H9 (cell line): ENCODE results near the gene ABCC2. TPM values are rescaled to one million over a fixed set of nuclear protein-coding genes. Genes with fewer than 3 reads are reported as not detected.

Experiments
- DNase-seq: peaks from one replicate; pipeline ENCODE4 v3.0.0-alpha.2; 2017
- H2AFZ ChIP-seq: one replicate; pipeline ENCODE4 v1.6.1; 2013; ENCODE audit warnings: mild to moderate bottlenecking, low read length, control low read depth, moderate library complexity
- H2AK5ac ChIP-seq: 2 replicates; pipeline ENCODE4 v1.6.1; 2013; ENCODE audit warnings: low read length, control low read depth, mixed read lengths; ENCODE audit not compliant: insufficient read length
- H2BK120ac ChIP-seq: one replicate; pipeline ENCODE4 v1.6.1; 2013; ENCODE audit warnings: low read depth, mild to moderate bottlenecking, low read length, control low read depth, inconsistent platforms; ENCODE audit not compliant: poor library complexity, severe bottlenecking
- H2BK12ac ChIP-seq: 2 replicates; pipeline ENCODE4 v1.6.1; 2013; ENCODE audit warnings: low read length, control low read depth, mixed read lengths, low read depth; ENCODE audit not compliant: insufficient read length
- H2BK15ac ChIP-seq: 2 replicates; pipeline ENCODE4 v1.6.1; 2013; ENCODE audit warnings: low read depth, low read length, control low read depth
- H2BK20ac ChIP-seq: one replicate; pipeline ENCODE4 v1.6.1; 2013; ENCODE audit warnings: low read depth, mild to moderate bottlenecking, low read length, control low read depth, inconsistent platforms; ENCODE audit not compliant: poor library complexity, severe bottlenecking
- H2BK5ac ChIP-seq: 2 replicates; pipeline ENCODE4 v1.6.1; 2013; ENCODE audit warnings: low read length, control low read depth, mixed read lengths; ENCODE audit not compliant: insufficient read length
- H3K14ac ChIP-seq: 2 replicates; pipeline ENCODE4 v1.6.1; 2013; ENCODE audit warnings: low read length, control low read depth; ENCODE audit not compliant: insufficient read depth
- H3K18ac ChIP-seq: 2 replicates; pipeline ENCODE4 v1.6.1; 2013; ENCODE audit warnings: low read depth, mild to moderate bottlenecking, mixed read lengths, low read length, control low read depth; ENCODE audit not compliant: insufficient read length
- H3K23ac ChIP-seq: 2 replicates; pipeline ENCODE4 v1.6.1; 2013; ENCODE audit warnings: low read length, control low read depth, mixed read lengths, low read depth; ENCODE audit not compliant: insufficient read length
- H3K23me2 ChIP-seq: 2 replicates; pipeline ENCODE4 v1.6.1; 2013; ENCODE audit warnings: low read depth, mild to moderate bottlenecking, mixed read lengths, low read length, control low read depth; ENCODE audit not compliant: insufficient read length, poor library complexity, severe bottlenecking
- H3K27ac ChIP-seq: 2 replicates; pipeline ENCODE4 v1.5.1; 2013; ENCODE audit warnings: low read length, control low read depth, mixed read lengths, low read depth; ENCODE audit not compliant: insufficient read length
- H3K27me3 ChIP-seq: 2 replicates; pipeline ENCODE4 v1.6.1; 2013; ENCODE audit warnings: low read length, control low read depth, inconsistent platforms; ENCODE audit not compliant: insufficient read depth
- H3K4ac ChIP-seq: 2 replicates; pipeline ENCODE4 v1.6.1; 2013; ENCODE audit warnings: low read depth, mild to moderate bottlenecking, control low read depth, inconsistent platforms, low read length, moderate library complexity
- H3K4me1 ChIP-seq: 2 replicates; pipeline ENCODE4 v1.6.1; 2013; ENCODE audit warnings: low read length, control low read depth, inconsistent platforms; ENCODE audit not compliant: insufficient read depth
- H3K4me2 ChIP-seq: 2 replicates; pipeline ENCODE4 v1.6.1; 2013; ENCODE audit warnings: low read length, control low read depth, mixed read lengths; ENCODE audit not compliant: insufficient read length, insufficient read depth
- H3K56ac ChIP-seq: 2 replicates; pipeline ENCODE4 v1.6.1; 2013; ENCODE audit warnings: low read depth, mild to moderate bottlenecking, mixed read lengths, low read length, control low read depth; ENCODE audit not compliant: insufficient read length
- H3K79me1 ChIP-seq: 2 replicates; pipeline ENCODE4 v1.6.1; 2013; ENCODE audit warnings: low read depth, mild to moderate bottlenecking, moderate library complexity, low read length, control low read depth, inconsistent platforms; ENCODE audit not compliant: insufficient read depth, poor library complexity, severe bottlenecking
- H3K79me2 ChIP-seq: 2 replicates; pipeline ENCODE4 v1.6.1; 2013; ENCODE audit warnings: low read length, control low read depth, inconsistent platforms; ENCODE audit not compliant: insufficient read depth
- H3K9ac ChIP-seq: 2 replicates; pipeline ENCODE4 v1.6.1; 2013; ENCODE audit warnings: low read length, control low read depth, mixed read lengths; ENCODE audit not compliant: insufficient read length; ENCODE audit errors: extremely low read depth
- H3K9me3 ChIP-seq: one replicate; pipeline ENCODE4 v1.6.1; 2013; ENCODE audit warnings: low read depth, low read length, inconsistent platforms; ENCODE audit not compliant: control insufficient read depth
- H3T11ph ChIP-seq: one replicate; pipeline ENCODE4 v1.6.1; 2013; ENCODE audit warnings: mild to moderate bottlenecking, low read length, control low read depth, inconsistent platforms
- H4K20me1 ChIP-seq: one replicate; pipeline ENCODE4 v1.6.1; 2013; ENCODE audit not compliant: control insufficient read depth, insufficient read length, insufficient read depth
- H4K5ac ChIP-seq: 2 replicates; pipeline ENCODE4 v1.6.1; 2013; ENCODE audit warnings: low read depth, mild to moderate bottlenecking, mixed read lengths, low read length, control low read depth; ENCODE audit not compliant: insufficient read length
- H4K8ac ChIP-seq: replicated peaks from 2 replicates; pipeline ENCODE4 v1.6.1; 2013; ENCODE audit warnings: low read length, control low read depth, mixed read lengths, low read depth; ENCODE audit not compliant: insufficient read length
- H4K91ac ChIP-seq: 2 replicates; pipeline ENCODE4 v1.6.1; 2013; ENCODE audit warnings: low read depth, mild to moderate bottlenecking, moderate library complexity, mixed read lengths, low read length, control low read depth; ENCODE audit not compliant: insufficient read length
- H3K27ac Mint-ChIP-seq, 3 experiments: 2 replicates in 2 of 3; 3 replicates in 1 of 3; pipeline ENCODE4 v1.8.0; 2020 to 2021; ENCODE audit warnings: mixed read lengths in 3 of 3, mild to moderate bottlenecking in 1 of 3, moderate library complexity in 1 of 3
- H3K27me3 Mint-ChIP-seq: 2 replicates; pipeline ENCODE4 v1.8.0; 2021; ENCODE audit warnings: low read depth, mild to moderate bottlenecking, moderate library complexity, mixed read lengths
- H3K36me3 Mint-ChIP-seq, 3 experiments: 2 replicates in 2 of 3; 3 replicates in 1 of 3; pipeline ENCODE4 v1.8.0; 2020 to 2021; ENCODE audit warnings: low read depth in 3 of 3, mixed read lengths in 3 of 3; ENCODE audit not compliant: insufficient read depth in 1 of 3
- H3K4me1 Mint-ChIP-seq, 2 experiments: 2 replicates each; pipeline ENCODE4 v1.8.0; 2020; ENCODE audit warnings: mixed read lengths in 2 of 2
- H3K4me3 Mint-ChIP-seq, 2 experiments: 2 replicates in 1 of 2; 3 replicates in 1 of 2; pipeline ENCODE4 v1.8.0; 2020 to 2021; ENCODE audit warnings: mild to moderate bottlenecking in 2 of 2, mixed read lengths in 2 of 2, moderate library complexity in 1 of 2
- H3K9me3 Mint-ChIP-seq, 2 experiments: 2 replicates in 1 of 2; 3 replicates in 1 of 2; pipeline ENCODE4 v1.8.0; 2020; ENCODE audit warnings: mild to moderate bottlenecking in 2 of 2, mixed read lengths in 2 of 2, moderate library complexity in 1 of 2
- CTCF ChIP-seq: fragments of 200-600 bp; sonication (generic); conservative IDR thresholded peaks from 3 replicates; pipeline ENCODE4 v1.8.0; 2021; ENCODE audit warnings: antibody characterized with exemption, mild to moderate bottlenecking
- WGBS: extraction: QIAGEN DNeasy Blood & Tissue Kit; methylation state at CpG from one replicate; pipeline ENCODE4 v1.1.7; 2013; ENCODE audit warnings: missing lambda C conversion rate, low lambda C conversion rate, mixed read lengths; ENCODE audit not compliant: insufficient read length; ENCODE audit errors: extremely low coverage; 5-methylcytosine and 5-hydroxymethylcytosine counted together
- total RNA-seq: library from RNA; stranded (reverse); gene quantifications from 2 replicates; pipeline ENCODE4 v1.2.1, GENCODE V29; 2021

Gene ABCC2
- total RNA-seq, 1 experiment from 2014 or later = 0.68 TPM

- Histone ChIP-seq H3K56ac (no peak overlapping the region), H2BK120ac (no peak overlapping the region), H2AK5ac (no peak overlapping the region), H3K27me3 (no peaks in the 10 kb centered on the region), H2BK12ac (no peak overlapping the region), H2BK20ac (no peak overlapping the region), H3T11ph (no peak overlapping the region), H4K91ac (no peak overlapping the region), H3K79me1 (no peaks in the 10 kb centered on the region), H3K9ac (no peak overlapping the region), H2BK5ac (no peak overlapping the region), H3K9me3 (no peaks in the 10 kb centered on the region), H3K4me2 (no peak overlapping the region), H4K8ac (no peak overlapping the region), H4K20me1 (no peaks in the 10 kb centered on the region), H2AFZ (no peak overlapping the region), H2BK15ac (no peak overlapping the region), H3K4me1 (peaks cover 6% of the 10 kb centered on the region), H3K18ac (no peak overlapping the region), H3K27ac (no peak overlapping the region), H3K4ac (no peak overlapping the region), H3K79me2 (no peaks in the 10 kb centered on the region), H3K14ac (no peak overlapping the region), H3K23me2 (no peaks in the 10 kb centered on the region), H3K23ac (no peak overlapping the region), H4K5ac (no peak overlapping the region)
- no peak for DNase-seq
- Mint-ChIP-seq H3K36me3 (no peaks in the 10 kb centered on the region), H3K4me1 (peaks cover 20% of the 10 kb centered on the region in 2 experiments), H3K4me3 (no peak overlapping the region), H3K27ac (no peak overlapping the region), H3K27me3 (peaks cover 4% of the 10 kb centered on the region; the same call in 1 of the 2 replicates), H3K9me3 (peaks cover 0 to 3% of the 10 kb centered on the region in 2 experiments; a peak in 2 of 5 replicates)
- no peak for TF ChIP-seq CTCF
- no CpG with 5 or more reads among the region's 7 CpGs for WGBS
These were observed 5.5 kb downstream of the ABCC2 start for GRCh38 chr10:99787782-99788445.
